ENCODE data around the gene NHERF2. TPM values are rescaled to one million over a fixed set of nuclear protein-coding genes. Genes with fewer than 3 reads are reported as not detected.

NHERF2 gene
- total and polyA plus RNA-seq, 12 donors: 94.3 to 640 (median 183) TPM

GRCh38 chr16:2077696-2078095 is 51.0 kb downstream of the NHERF2 start:
- 93% methylated on average over 21 of the region's 21 CpGs for WGBS, 2 donors
- H3K4me1 ChIP-seq: peaks cover 5 to 21% (median 18%) of the 10 kb centered on the region in 9 donors
- ATAC-seq (no peak), DNase-seq (no peak)
- TF ChIP-seq CTCF (IDR thresholded peaks at IDR 0.05): no peak
- H3K9me3 ChIP-seq: no peaks in the 10 kb centered on the region
- intact Hi-C loops (cut with DNase I): no loop called here
- H3K27me3 ChIP-seq: no peaks in the 10 kb centered on the region
- no peak overlapping the region for H3K4me3 ChIP-seq
- H3K27ac ChIP-seq: no peak overlapping the region
- H3K36me3 ChIP-seq: peaks cover 0 to 100% (median 64%) of the 10 kb centered on the region in 9 donors

DNA sequence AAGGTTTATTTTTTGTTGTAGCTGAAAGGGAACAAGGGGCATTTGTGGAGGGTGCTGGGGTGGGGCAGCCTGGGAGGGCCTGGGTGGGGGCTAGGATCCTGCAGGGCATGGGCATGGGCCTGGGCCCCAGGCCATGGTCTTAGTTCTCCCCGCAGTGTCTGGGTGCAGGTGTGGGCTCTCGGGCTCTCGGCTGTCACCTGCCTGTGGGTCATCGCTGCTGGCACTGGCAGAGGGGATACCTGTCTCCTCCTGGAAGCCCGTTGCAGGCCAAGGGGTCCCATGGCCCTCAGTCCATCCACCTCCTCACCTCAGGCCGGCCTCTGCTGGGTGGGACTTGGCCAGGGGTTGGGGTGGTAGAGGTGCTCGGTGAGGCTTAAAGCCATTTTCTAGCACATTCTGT is 51.4 kb downstream of the NHERF2 start:
- Histone ChIP-seq H3K9me3 (no peaks in the 10 kb centered on the region), H3K27me3 (no peaks in the 10 kb centered on the region), H3K27ac (no peak overlapping the region), H3K4me1 (peaks cover 5 to 25% (median 22%) of the 10 kb centered on the region in 9 donors), H3K4me3 (no peak overlapping the region), H3K36me3 (peaks cover 0 to 100% (median 61%) of the 10 kb centered on the region in 9 donors)
- TF ChIP-seq CTCF (IDR thresholded peaks at IDR 0.05): no peak
- WGBS, 2 donors: 95 to 98% methylated on average over 7 of the region's 7 CpGs
- ATAC-seq (no peak), DNase-seq (no peak)
- intact Hi-C loops (cut with DNase I): no loop called here

DNA sequence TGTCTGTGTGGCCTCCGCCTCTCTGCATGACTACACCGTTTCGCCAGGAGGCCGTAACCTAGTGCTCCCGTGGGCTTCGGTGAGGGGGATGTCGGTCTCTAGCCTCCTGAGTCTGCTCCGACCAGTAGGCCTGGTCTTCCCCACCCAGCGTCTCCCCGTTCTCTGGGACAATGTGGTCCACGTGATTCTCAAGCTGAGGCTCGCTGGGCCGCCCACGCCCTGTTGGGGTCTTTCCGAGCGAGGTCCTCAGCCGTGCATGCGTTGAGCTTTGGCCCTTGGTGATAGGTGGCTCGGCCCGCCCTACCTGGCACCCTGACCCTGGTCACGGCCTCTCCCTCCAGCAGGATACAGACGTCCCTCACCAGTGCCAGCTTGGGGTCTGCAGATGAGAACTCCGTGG is 52.0 kb downstream of the NHERF2 start:
- Histone ChIP-seq H3K9me3 (no peaks in the 10 kb centered on the region), H3K4me3 (no peak overlapping the region), H3K27ac (no peak overlapping the region), H3K4me1 (peaks cover 5 to 31% (median 28%) of the 10 kb centered on the region in 9 donors), H3K36me3 (peaks cover 0 to 100% (median 59%) of the 10 kb centered on the region in 9 donors), H3K27me3 (no peaks in the 10 kb centered on the region)
- intact Hi-C loops (cut with DNase I): no loop called here
- ATAC-seq (no peak), DNase-seq (no peak)
- no peak for TF ChIP-seq CTCF (IDR thresholded peaks at IDR 0.05)
- 96% methylated on average over 23 of the region's 23 CpGs for WGBS, 2 donors

GRCh38 chr16:2079311-2079800 is 52.7 kb downstream of the NHERF2 start:
- no peak for DNase-seq
- no peak for ATAC-seq
- no peak for TF ChIP-seq CTCF (IDR thresholded peaks at IDR 0.05)
- Histone ChIP-seq H3K27me3 (no peaks in the 10 kb centered on the region), H3K4me1 (peaks cover 5 to 33% (median 28%) of the 10 kb centered on the region in 9 donors), H3K27ac (no peak overlapping the region), H3K4me3 (no peak overlapping the region), H3K9me3 (no peaks in the 10 kb centered on the region), H3K36me3 (peaks cover 0 to 100% (median 59%) of the 10 kb centered on the region in 9 donors)
- 94 to 96% methylated on average over 29 to 30 of the region's 30 CpGs for WGBS, 2 donors
- intact Hi-C loops (cut with DNase I): no loop called here
